Tibial artery (tissue), 4 donors: Measurements from ENCODE around the gene AWAT2.

ENCODE experiments used
- DNase-seq, 2 donors: peaks; one replicate each; pipeline ENCODE4 v3.0.0-alpha.2; 2019
- H3K27ac ChIP-seq, 2 donors: fragments of 200-600 bp; sonication (generic) in 1 of 2; 1 replicate in 1 of 2; 2 replicates in 1 of 2; pipeline ENCODE4 v1.5.1; 2018 to 2019; ENCODE audit warnings: mild to moderate bottlenecking in 1 of 2
- H3K27me3 ChIP-seq, 2 donors: fragments of 200-600 bp; sonication (generic) in 1 of 2; one replicate each; pipeline versions ENCODE4 v1.5.1 to v1.6.0; 2016 to 2019
- H3K36me3 ChIP-seq, 3 donors: fragments of 200-600 bp; sonication (generic) in 2 of 3; one replicate each; pipeline ENCODE4 v1.5.1; 2016 to 2019; ENCODE audit warnings: mild to moderate bottlenecking in 2 of 3
- H3K4me1 ChIP-seq, 4 donors: fragments of 200-600 bp; sonication (generic) in 2 of 4; 1 replicate in 3 of 4; 2 replicates in 1 of 4; pipeline ENCODE4 v1.5.1; 2016 to 2019
- H3K4me3 ChIP-seq, 2 donors: fragments of 200-600 bp; sonication (generic) in 1 of 2; 1 replicate in 1 of 2; 2 replicates in 1 of 2; pipeline ENCODE4 v1.5.1; 2018 to 2019; ENCODE audit warnings: mild to moderate bottlenecking in 2 of 2
- H3K9me3 ChIP-seq, 3 donors: fragments of 200-600 bp; sonication (generic) in 1 of 3; one replicate each; pipeline ENCODE4 v1.5.1; 2016 to 2019
- CTCF ChIP-seq, 2 experiments: fragments of 200-600 bp in 1 of 2; fragments of 450-650 bp in 1 of 2; IDR thresholded peaks; one replicate each; pipeline ENCODE4 v1.5.1; 2017 to 2019; ENCODE audit warnings: antibody characterized with exemption in 2 of 2, mild to moderate bottlenecking in 1 of 2, moderate library complexity in 1 of 2
- intact Hi-C: fragments of 100-400 bp; cut with DNase I; formaldehyde crosslinking; loops from one replicate; pipeline ENCODE4 v1.15.0; 2023; ENCODE audit warnings: low total_unique reads

AWAT2 gene

GRCh38 chrX:69996113-69996468 is 53.6 kb downstream of the AWAT2 start:
- Histone ChIP-seq H3K27me3 (no peaks in the 10 kb centered on the region), H3K36me3 (no peaks in the 10 kb centered on the region), H3K9me3 (no peaks in the 10 kb centered on the region), H3K27ac (no peak overlapping the region), H3K4me1 (no peaks in the 10 kb centered on the region), H3K4me3 (no peak overlapping the region)
- intact Hi-C loops: no loop called here
- DNase-seq: no peak
- no peak for TF ChIP-seq CTCF (IDR thresholded peaks at IDR 0.05)

- Histone ChIP-seq H3K27me3 (no peaks in the 10 kb centered on the region), H3K4me3 (no peak overlapping the region), H3K27ac (no peak overlapping the region), H3K9me3 (no peaks in the 10 kb centered on the region), H3K36me3 (no peaks in the 10 kb centered on the region), H3K4me1 (no peaks in the 10 kb centered on the region)
- no peak for TF ChIP-seq CTCF (IDR thresholded peaks at IDR 0.05)
- intact Hi-C loops: no loop called here
- no peak for DNase-seq
These were observed 54.2 kb downstream of the AWAT2 start for GRCh38 chrX:69995362-69996112.

GRCh38 chrX:69993494-69993893 is 56.2 kb downstream of the AWAT2 start:
- Histone ChIP-seq H3K27ac (no peak overlapping the region), H3K4me3 (no peak overlapping the region), H3K9me3 (no peaks in the 10 kb centered on the region), H3K4me1 (no peaks in the 10 kb centered on the region), H3K27me3 (no peaks in the 10 kb centered on the region), H3K36me3 (no peaks in the 10 kb centered on the region)
- no peak for TF ChIP-seq CTCF (IDR thresholded peaks at IDR 0.05)
- no peak for DNase-seq
- intact Hi-C loops: no loop called here

GRCh38 chrX:69991685-69992084 is 58.1 kb downstream of the AWAT2 start:
- no peaks in the 10 kb centered on the region for H3K4me1 ChIP-seq
- DNase-seq: no peak
- no peak for TF ChIP-seq CTCF (IDR thresholded peaks at IDR 0.05)
- H3K27ac ChIP-seq: no peak overlapping the region
- no peaks in the 10 kb centered on the region for H3K9me3 ChIP-seq
- no peaks in the 10 kb centered on the region for H3K36me3 ChIP-seq
- intact Hi-C loops: no loop called here
- H3K27me3 ChIP-seq: no peaks in the 10 kb centered on the region
- no peak overlapping the region for H3K4me3 ChIP-seq
